Measurements from ENCODE around the gene FBXO17.

DNA sequence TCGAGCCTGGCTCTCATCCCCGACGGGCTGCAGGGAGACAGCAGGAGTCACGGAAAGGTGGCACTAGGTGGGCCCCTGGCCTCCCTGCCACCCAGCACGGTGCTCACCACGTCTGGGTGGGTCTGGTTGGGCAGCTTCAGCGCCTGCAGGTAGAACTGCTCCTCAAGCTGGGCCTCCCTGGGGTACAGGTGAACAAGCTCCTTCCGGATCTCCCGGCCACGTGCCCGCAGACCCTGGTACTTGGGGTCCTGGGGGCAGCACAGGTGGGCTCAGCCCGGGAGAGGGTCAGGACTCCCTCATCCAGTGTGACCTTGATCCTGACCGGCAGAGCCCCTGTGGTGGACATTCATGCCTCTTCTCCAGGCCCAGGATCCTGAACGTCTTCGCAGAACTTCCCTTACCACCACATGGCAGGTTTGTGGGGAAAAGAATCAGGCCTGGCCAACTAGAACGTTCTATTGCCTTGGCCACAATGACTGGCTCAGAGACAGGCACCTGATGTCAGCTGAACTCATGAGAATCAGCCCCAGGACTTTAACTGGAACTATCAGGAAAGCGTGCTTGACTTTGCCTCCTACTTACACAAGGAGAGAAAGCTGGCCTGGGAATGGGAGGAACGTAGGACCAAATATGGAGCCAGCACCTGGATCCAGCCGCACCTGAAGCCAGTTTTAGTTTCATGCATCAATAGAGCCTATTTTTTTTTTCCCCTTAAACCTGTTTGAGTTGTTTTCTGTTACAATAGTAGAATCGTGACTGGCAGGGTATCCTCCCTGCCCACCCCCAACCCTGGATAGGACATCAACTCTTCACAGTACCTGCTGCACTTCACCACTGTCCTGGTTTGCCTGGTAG is 53.9 kb downstream of the FBXO17 start:
- TF ChIP-seq, protein P1, sequence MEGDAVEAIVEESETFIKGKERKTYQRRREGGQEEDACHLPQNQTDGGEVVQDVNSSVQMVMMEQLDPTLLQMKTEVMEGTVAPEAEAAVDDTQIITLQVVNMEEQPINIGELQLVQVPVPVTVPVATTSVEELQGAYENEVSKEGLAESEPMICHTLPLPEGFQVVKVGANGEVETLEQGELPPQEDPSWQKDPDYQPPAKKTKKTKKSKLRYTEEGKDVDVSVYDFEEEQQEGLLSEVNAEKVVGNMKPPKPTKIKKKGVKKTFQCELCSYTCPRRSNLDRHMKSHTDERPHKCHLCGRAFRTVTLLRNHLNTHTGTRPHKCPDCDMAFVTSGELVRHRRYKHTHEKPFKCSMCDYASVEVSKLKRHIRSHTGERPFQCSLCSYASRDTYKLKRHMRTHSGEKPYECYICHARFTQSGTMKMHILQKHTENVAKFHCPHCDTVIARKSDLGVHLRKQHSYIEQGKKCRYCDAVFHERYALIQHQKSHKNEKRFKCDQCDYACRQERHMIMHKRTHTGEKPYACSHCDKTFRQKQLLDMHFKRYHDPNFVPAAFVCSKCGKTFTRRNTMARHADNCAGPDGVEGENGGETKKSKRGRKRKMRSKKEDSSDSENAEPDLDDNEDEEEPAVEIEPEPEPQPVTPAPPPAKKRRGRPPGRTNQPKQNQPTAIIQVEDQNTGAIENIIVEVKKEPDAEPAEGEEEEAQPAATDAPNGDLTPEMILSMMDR (IDR thresholded peaks at IDR 0.05), result no peak
- TF ChIP-seq POLR2AphosphoS5 (IDR thresholded peaks at IDR 0.05) (no peak), POLR2A (IDR thresholded peaks at IDR 0.05) (no peak)
